Lower leg skin (tissue), 3 donors: ENCODE results near the gene MCM7.

Experiments used
- CTCF ChIP-seq, 3 donors: fragments of 450-650 bp; IDR thresholded peaks; one replicate each; pipeline ENCODE4 v1.5.1; 2016; ENCODE audit warnings: antibody characterized with exemption in 3 of 3, mild to moderate bottlenecking in 3 of 3, moderate library complexity in 2 of 3
- POLR2A ChIP-seq, 2 donors: fragments of 450-650 bp; IDR thresholded peaks; one replicate each; pipeline ENCODE4 v1.6.1; 2016 to 2017; ENCODE audit warnings: antibody characterized with exemption in 2 of 2, mild to moderate bottlenecking in 1 of 2, moderate library complexity in 1 of 2

GRCh38 chr7:100148559-100149328, 47.5 kb upstream of the MCM7 start, which contains the start of gene LAMTOR4:
- TF ChIP-seq CTCF (IDR thresholded peaks at IDR 0.05): no peak
- peak in 1 of 2 donors; percentile 59 for TF ChIP-seq POLR2A (IDR thresholded peaks at IDR 0.05)
